ENCODE results near the gene DRD4.

DRD4 gene

GRCh38 chr11:636511-637332, at the start of gene DRD4:
DRD4 (plus strand) TSS chr11:637269; CDS start chr11:637305, 36 bp downstream.
- H3K4me1 ChIP-seq (ENCODE audit: insufficient read depth, low read length), result no peaks in the 10 kb centered on the region
- H3K36me3 ChIP-seq (ENCODE audit: insufficient read depth, low read length), result peaks cover 2% of the 10 kb centered on the region
- H3K27ac ChIP-seq (ENCODE audit: low read depth, low read length), result no peak within 1 kb of the TSS
- H3K9me3 ChIP-seq (ENCODE audit: low read length), result no peaks in the 10 kb centered on the region
- no peak within 1 kb of the TSS for H3K4me3 ChIP-seq (ENCODE audit: low read depth in 1 of 2, low read length in 2 of 2)
- H3K27me3 ChIP-seq (ENCODE audit: control insufficient read depth in 1 of 2, insufficient read depth in 2 of 2, low read length in 2 of 2), result peaks cover 12 to 31% of the 10 kb centered on the region in 2 donors
- no peak within 1 kb of the TSS for H3K9ac ChIP-seq (ENCODE audit: low read length)

DNA sequence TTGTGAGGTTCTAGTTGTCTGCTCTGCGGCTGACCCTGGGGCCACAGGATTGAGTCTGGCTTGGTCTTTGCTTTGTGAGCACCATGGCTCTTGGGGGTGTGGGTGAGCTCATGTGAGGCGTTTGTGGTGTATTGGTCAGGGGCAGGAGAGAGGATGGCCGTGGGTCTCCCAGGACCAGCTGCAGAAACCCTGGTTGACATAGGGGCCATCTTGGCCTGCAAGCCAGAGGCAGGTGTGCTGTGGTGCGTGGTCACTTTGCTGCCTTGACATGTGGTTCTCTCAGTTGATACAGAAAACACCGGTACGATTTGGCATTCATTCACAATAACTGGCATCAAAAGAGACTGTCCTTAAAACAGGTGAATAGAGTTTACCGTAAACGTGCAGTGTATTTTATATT, 49.5 kb upstream of the DRD4 start:
- no peaks in the 10 kb centered on the region for H3K9me3 ChIP-seq (ENCODE audit: low read length)
- no peaks in the 10 kb centered on the region for H3K4me1 ChIP-seq (ENCODE audit: insufficient read depth, low read length)
- no peaks in the 10 kb centered on the region for H3K27me3 ChIP-seq (ENCODE audit: control insufficient read depth in 1 of 2, insufficient read depth in 2 of 2, low read length in 2 of 2)
- H3K36me3 ChIP-seq (ENCODE audit: insufficient read depth, low read length), result peaks cover 54% of the 10 kb centered on the region
- no peak overlapping the region for H3K9ac ChIP-seq (ENCODE audit: low read length)
- no peak overlapping the region for H3K4me3 ChIP-seq (ENCODE audit: low read depth in 1 of 2, low read length in 2 of 2)
- no peak overlapping the region for H3K27ac ChIP-seq (ENCODE audit: low read depth, low read length)

GRCh38 chr11:587978-588380, 49.1 kb upstream of the DRD4 start:
- Histone ChIP-seq H3K27ac (ENCODE audit: low read depth, low read length) (no peak overlapping the region), H3K4me3 (ENCODE audit: low read depth in 1 of 2, low read length in 2 of 2) (no peak overlapping the region), H3K9ac (ENCODE audit: low read length) (no peak overlapping the region), H3K36me3 (ENCODE audit: insufficient read depth, low read length) (peaks cover 58% of the 10 kb centered on the region), H3K4me1 (ENCODE audit: insufficient read depth, low read length) (no peaks in the 10 kb centered on the region), H3K27me3 (ENCODE audit: control insufficient read depth in 1 of 2, insufficient read depth in 2 of 2, low read length in 2 of 2) (no peaks in the 10 kb centered on the region), H3K9me3 (ENCODE audit: low read length) (no peaks in the 10 kb centered on the region)

GRCh38 chr11:589798-590197, 47.3 kb upstream of the DRD4 start:
- Histone ChIP-seq H3K36me3 (ENCODE audit: insufficient read depth, low read length) (peaks cover 62% of the 10 kb centered on the region), H3K27me3 (ENCODE audit: control insufficient read depth in 1 of 2, insufficient read depth in 2 of 2, low read length in 2 of 2) (no peaks in the 10 kb centered on the region), H3K27ac (ENCODE audit: low read depth, low read length) (no peak overlapping the region), H3K4me1 (ENCODE audit: insufficient read depth, low read length) (no peaks in the 10 kb centered on the region), H3K9ac (ENCODE audit: low read length) (no peak overlapping the region), H3K9me3 (ENCODE audit: low read length) (no peaks in the 10 kb centered on the region), H3K4me3 (ENCODE audit: low read depth in 1 of 2, low read length in 2 of 2) (no peak overlapping the region)

- Histone ChIP-seq H3K27me3 (ENCODE audit: control insufficient read depth in 1 of 2, insufficient read depth in 2 of 2, low read length in 2 of 2) (no peaks in the 10 kb centered on the region), H3K4me1 (ENCODE audit: insufficient read depth, low read length) (no peaks in the 10 kb centered on the region), H3K27ac (ENCODE audit: low read depth, low read length) (no peak overlapping the region), H3K9me3 (ENCODE audit: low read length) (no peaks in the 10 kb centered on the region), H3K36me3 (ENCODE audit: insufficient read depth, low read length) (peaks cover 73% of the 10 kb centered on the region), H3K4me3 (ENCODE audit: low read depth in 1 of 2, low read length in 2 of 2) (no peak overlapping the region), H3K9ac (ENCODE audit: low read length) (no peak overlapping the region)
Measured at GRCh38 chr11:590997-591396, 46.1 kb upstream of the DRD4 start.

DNA sequence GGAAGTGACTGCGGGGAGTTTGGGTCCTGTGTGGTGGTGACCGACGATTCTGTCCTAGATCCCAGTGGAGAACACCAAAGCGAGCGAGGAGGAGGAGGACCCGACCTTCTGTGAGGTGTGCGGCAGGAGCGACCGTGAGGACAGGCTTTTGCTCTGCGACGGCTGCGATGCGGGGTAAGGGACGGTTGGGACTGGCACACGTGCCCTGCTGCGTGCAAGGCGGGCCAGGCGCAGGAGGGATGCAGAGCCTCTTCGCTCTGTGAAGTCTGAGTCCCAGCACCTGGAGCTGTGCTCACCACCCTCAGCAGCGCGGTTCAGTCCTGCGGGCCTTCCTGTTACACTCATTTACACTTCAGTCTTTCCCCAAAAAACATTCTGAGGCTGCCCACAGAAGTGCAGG, 44.6 kb upstream of the DRD4 start:
- no peaks in the 10 kb centered on the region for H3K27me3 ChIP-seq (ENCODE audit: control insufficient read depth in 1 of 2, insufficient read depth in 2 of 2, low read length in 2 of 2)
- H3K27ac ChIP-seq (ENCODE audit: low read depth, low read length), result no peak overlapping the region
- peaks cover 73% of the 10 kb centered on the region for H3K36me3 ChIP-seq (ENCODE audit: insufficient read depth, low read length)
- no peak overlapping the region for H3K9ac ChIP-seq (ENCODE audit: low read length)
- no peaks in the 10 kb centered on the region for H3K9me3 ChIP-seq (ENCODE audit: low read length)
- H3K4me3 ChIP-seq (ENCODE audit: low read depth in 1 of 2, low read length in 2 of 2), result no peak overlapping the region
- no peaks in the 10 kb centered on the region for H3K4me1 ChIP-seq (ENCODE audit: insufficient read depth, low read length)

- Histone ChIP-seq H3K27me3 (ENCODE audit: control insufficient read depth in 1 of 2, insufficient read depth in 2 of 2, low read length in 2 of 2) (no peaks in the 10 kb centered on the region), H3K9me3 (ENCODE audit: low read length) (no peaks in the 10 kb centered on the region), H3K36me3 (ENCODE audit: insufficient read depth, low read length) (peaks cover 69% of the 10 kb centered on the region), H3K4me3 (ENCODE audit: low read depth in 1 of 2, low read length in 2 of 2) (no peak overlapping the region), H3K4me1 (ENCODE audit: insufficient read depth, low read length) (no peaks in the 10 kb centered on the region), H3K27ac (ENCODE audit: low read depth, low read length) (no peak overlapping the region), H3K9ac (ENCODE audit: low read length) (no peak overlapping the region)
Measured at GRCh38 chr11:592918-593317, 44.2 kb upstream of the DRD4 start.

DNA sequence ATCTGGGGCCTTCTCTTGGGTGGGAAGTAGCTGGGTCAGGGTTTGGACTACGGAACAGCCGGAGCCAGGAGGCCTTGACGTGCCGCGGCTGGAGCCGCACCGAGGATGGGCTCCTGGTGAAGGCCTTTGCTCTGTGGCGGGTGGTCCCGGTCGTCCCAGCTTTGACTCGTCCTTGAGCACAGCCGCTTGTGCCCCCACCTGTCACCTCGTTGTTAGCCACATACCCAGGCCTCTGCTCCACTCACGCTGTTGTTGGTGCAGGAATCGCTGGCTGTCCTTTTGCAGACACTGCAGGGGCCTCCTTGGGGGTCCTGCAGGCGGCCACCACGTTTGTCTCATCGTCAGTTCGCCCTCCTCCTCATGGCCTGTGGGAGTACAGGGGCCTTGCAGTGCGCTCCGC, 43.7 kb upstream of the DRD4 start:
- Histone ChIP-seq H3K36me3 (ENCODE audit: insufficient read depth, low read length) (peaks cover 67% of the 10 kb centered on the region), H3K4me1 (ENCODE audit: insufficient read depth, low read length) (no peaks in the 10 kb centered on the region), H3K9ac (ENCODE audit: low read length) (no peak overlapping the region), H3K27me3 (ENCODE audit: control insufficient read depth in 1 of 2, insufficient read depth in 2 of 2, low read length in 2 of 2) (no peaks in the 10 kb centered on the region), H3K9me3 (ENCODE audit: low read length) (no peaks in the 10 kb centered on the region), H3K27ac (ENCODE audit: low read depth, low read length) (no peak overlapping the region), H3K4me3 (ENCODE audit: low read depth in 1 of 2, low read length in 2 of 2) (no peak overlapping the region)

DNA sequence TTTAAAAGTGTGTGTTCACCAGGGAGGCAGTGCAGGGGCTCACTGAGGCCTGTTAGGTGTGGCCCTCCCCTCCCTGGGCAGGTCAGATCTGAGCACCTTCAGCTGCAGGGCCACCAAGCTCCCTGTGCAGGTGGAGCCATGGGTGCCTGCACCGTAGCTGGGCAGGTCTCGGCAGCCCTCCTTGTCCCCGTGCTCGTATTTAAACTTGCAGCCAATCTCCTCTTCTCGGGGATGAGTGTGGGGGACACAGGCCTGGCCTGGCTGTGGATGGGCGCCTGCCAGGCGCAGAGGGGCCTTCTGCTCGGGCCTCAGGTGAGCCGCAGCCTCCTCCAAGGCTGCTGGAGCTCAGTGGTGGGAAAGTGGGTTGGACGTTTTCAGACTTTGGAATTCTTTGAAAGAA, 41.7 kb upstream of the DRD4 start:
- H3K27ac ChIP-seq (ENCODE audit: low read depth, low read length), result no peak overlapping the region
- H3K27me3 ChIP-seq (ENCODE audit: control insufficient read depth in 1 of 2, insufficient read depth in 2 of 2, low read length in 2 of 2), result no peaks in the 10 kb centered on the region
- H3K36me3 ChIP-seq (ENCODE audit: insufficient read depth, low read length), result peaks cover 73% of the 10 kb centered on the region
- H3K4me1 ChIP-seq (ENCODE audit: insufficient read depth, low read length), result no peaks in the 10 kb centered on the region
- H3K4me3 ChIP-seq (ENCODE audit: low read depth in 1 of 2, low read length in 2 of 2), result no peak overlapping the region
- H3K9ac ChIP-seq (ENCODE audit: low read length), result no peak overlapping the region
- no peaks in the 10 kb centered on the region for H3K9me3 ChIP-seq (ENCODE audit: low read length)

GRCh38 chr11:596374-596773, 40.7 kb upstream of the DRD4 start:
- no peak overlapping the region for H3K27ac ChIP-seq (ENCODE audit: low read depth, low read length)
- H3K4me3 ChIP-seq (ENCODE audit: low read depth in 1 of 2, low read length in 2 of 2), result no peak overlapping the region
- H3K36me3 ChIP-seq (ENCODE audit: insufficient read depth, low read length), result peaks cover 68% of the 10 kb centered on the region
- no peak overlapping the region for H3K9ac ChIP-seq (ENCODE audit: low read length)
- H3K4me1 ChIP-seq (ENCODE audit: insufficient read depth, low read length), result no peaks in the 10 kb centered on the region
- H3K9me3 ChIP-seq (ENCODE audit: low read length), result no peaks in the 10 kb centered on the region
- no peaks in the 10 kb centered on the region for H3K27me3 ChIP-seq (ENCODE audit: control insufficient read depth in 1 of 2, insufficient read depth in 2 of 2, low read length in 2 of 2)

DNA sequence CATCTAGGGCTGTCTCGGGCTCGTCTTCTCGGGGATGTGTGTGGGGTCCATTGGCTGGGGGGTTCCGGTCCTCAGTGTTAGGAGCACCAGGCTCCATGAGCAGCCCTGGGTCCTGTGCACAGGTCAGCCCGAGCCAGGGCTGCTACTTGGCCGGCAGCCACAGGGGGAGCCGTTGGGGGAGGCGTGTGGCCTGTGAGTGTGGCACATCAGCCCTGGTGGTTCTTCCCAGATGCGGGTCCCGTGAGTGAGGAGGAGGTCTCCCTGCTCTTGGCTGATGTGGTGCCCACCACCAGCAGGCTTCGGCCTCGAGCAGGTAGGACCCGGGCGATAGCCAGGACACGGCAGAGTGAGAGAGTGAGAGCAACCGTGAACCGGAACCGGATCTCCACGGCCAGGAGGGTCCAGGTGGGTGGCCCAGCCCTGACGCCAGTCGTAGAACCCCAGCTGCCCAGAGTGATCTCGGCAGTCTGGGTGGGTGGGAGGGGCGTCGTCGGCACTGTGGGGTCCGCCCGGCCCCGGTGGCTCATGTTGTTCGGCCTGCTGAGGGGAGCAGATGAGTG, 39.8 kb upstream of the DRD4 start:
- Histone ChIP-seq H3K27ac (ENCODE audit: low read depth, low read length) (no peak overlapping the region), H3K27me3 (ENCODE audit: control insufficient read depth in 1 of 2, insufficient read depth in 2 of 2, low read length in 2 of 2) (no peaks in the 10 kb centered on the region), H3K4me3 (ENCODE audit: low read depth in 1 of 2, low read length in 2 of 2) (no peak overlapping the region), H3K9ac (ENCODE audit: low read length) (no peak overlapping the region), H3K36me3 (ENCODE audit: insufficient read depth, low read length) (peaks cover 73% of the 10 kb centered on the region), H3K9me3 (ENCODE audit: low read length) (no peaks in the 10 kb centered on the region), H3K4me1 (ENCODE audit: insufficient read depth, low read length) (no peaks in the 10 kb centered on the region)

Measured in muscle layer of colon (tissue), 2 donors.